Omental fat pad (tissue), 4 donors: ENCODE results near the gene CCDC6. TPM values are rescaled to one million over a fixed set of nuclear protein-coding genes. Genes with fewer than 3 reads are reported as not detected.
"Not testable (repeated sequence)": the region's sequence is repeated elsewhere in the genome, so short reads cannot be mapped to it uniquely, and the experiment has no call there.

ENCODE experiments used
- ATAC-seq: fragments of 150-250 bp; one replicate; pipeline ENCODE4 v1.9.1; 2016; ENCODE audit warnings: mild to moderate bottlenecking, moderate library complexity; ENCODE audit not compliant: low FRiP score
- DNase-seq: peaks from one replicate; pipeline ENCODE4 v3.0.0-alpha.2; 2019; ENCODE audit warnings: low spot score
- total RNA-seq, 4 donors: library from RNA; depleted of rRNA; stranded (reverse); fragments of >200 nt; gene quantifications; one replicate each; pipeline ENCODE4 v1.1.0, GENCODE V29; 2016
- TF ChIP-seq, protein P1 (sequence below), 3 donors: fragments of 450-650 bp; IDR thresholded peaks; one replicate each; pipeline ENCODE4 v1.5.1; 2016 to 2017; ENCODE audit warnings: antibody characterized with exemption in 3 of 3, mild to moderate bottlenecking in 3 of 3, moderate library complexity in 2 of 3

The CCDC6 gene
- 10 to 100 TPM; 24.7 to 29.7 (median 25.9) TPM for total RNA-seq

- DNase-seq (peak; percentile 80), ATAC-seq (peak; percentile 94)
- TF ChIP-seq, protein P1, sequence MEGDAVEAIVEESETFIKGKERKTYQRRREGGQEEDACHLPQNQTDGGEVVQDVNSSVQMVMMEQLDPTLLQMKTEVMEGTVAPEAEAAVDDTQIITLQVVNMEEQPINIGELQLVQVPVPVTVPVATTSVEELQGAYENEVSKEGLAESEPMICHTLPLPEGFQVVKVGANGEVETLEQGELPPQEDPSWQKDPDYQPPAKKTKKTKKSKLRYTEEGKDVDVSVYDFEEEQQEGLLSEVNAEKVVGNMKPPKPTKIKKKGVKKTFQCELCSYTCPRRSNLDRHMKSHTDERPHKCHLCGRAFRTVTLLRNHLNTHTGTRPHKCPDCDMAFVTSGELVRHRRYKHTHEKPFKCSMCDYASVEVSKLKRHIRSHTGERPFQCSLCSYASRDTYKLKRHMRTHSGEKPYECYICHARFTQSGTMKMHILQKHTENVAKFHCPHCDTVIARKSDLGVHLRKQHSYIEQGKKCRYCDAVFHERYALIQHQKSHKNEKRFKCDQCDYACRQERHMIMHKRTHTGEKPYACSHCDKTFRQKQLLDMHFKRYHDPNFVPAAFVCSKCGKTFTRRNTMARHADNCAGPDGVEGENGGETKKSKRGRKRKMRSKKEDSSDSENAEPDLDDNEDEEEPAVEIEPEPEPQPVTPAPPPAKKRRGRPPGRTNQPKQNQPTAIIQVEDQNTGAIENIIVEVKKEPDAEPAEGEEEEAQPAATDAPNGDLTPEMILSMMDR (IDR thresholded peaks at IDR 0.05): peak in 2 of 3 donors; percentile 9 to 57
These were observed at the start of gene CCDC6 for GRCh38 chr10:59906417-59907202. Gene CCDC6 (minus strand): TSS chr10:59906556. CDS start chr10:59906424, 132 bp downstream.

DNA sequence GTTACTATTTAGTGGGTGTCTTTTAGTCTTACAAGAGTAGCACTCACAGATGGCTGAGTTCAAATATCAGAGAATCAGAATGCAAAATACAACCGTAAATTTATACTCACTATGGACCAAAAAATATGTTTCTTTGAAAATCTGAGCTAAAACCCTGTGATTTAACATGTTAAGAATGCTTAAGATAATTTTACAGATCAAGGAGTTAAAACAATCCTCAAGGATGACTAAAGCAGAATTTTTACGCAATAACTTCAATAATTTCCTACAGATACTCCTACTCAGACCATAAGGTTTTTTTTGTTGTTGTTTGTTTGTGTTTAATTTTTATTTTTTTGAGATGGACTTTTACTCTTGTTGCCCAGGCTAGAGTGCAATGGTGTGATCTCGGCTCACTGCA, 47.9 kb upstream of the CCDC6 start:
- ATAC-seq: no peak
- TF ChIP-seq, protein P1 (IDR thresholded peaks at IDR 0.05): no peak
- DNase-seq: no peak

DNA sequence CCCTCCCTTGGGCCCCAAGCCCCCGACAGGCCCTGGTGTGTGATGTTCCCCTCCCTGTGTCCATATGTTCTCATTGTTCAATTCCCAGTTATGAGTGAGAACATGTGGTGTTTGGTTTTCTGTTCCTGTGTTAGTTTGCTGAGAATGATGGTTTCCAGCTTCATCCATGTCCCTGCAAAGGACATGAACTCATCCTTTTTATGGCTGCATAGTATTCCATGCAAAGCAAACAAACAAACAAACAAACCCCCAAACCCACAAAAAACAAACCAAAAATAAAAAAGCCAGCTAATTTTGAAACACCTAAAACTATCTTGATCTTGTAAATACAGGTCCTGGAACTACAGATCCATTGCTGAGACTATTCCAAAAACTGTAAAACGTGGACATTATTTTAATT, 47.4 kb upstream of the CCDC6 start:
- not testable (repeated sequence) for DNase-seq, ATAC-seq

- TF ChIP-seq, protein P1 (IDR thresholded peaks at IDR 0.05): no peak
- ATAC-seq: no peak
- no peak for DNase-seq
These were observed 43.7 kb upstream of the CCDC6 start for GRCh38 chr10:59950105-59950504.

- no peak for DNase-seq
- no peak for ATAC-seq
- TF ChIP-seq, protein P1 (IDR thresholded peaks at IDR 0.05): no peak
These were observed 43.3 kb upstream of the CCDC6 start for GRCh38 chr10:59949608-59950007.

- ATAC-seq (no peak), DNase-seq (no peak)
- TF ChIP-seq, protein P1 (IDR thresholded peaks at IDR 0.05): no peak
These were observed 39.6 kb upstream of the CCDC6 start for GRCh38 chr10:59945991-59946390.

GRCh38 chr10:59945590-59945989, 39.2 kb upstream of the CCDC6 start:
- ATAC-seq: no peak
- no peak for DNase-seq
- TF ChIP-seq, protein P1 (IDR thresholded peaks at IDR 0.05): no peak
